NT2/D1 (cell line): ENCODE results near the gene KCNQ5.

Source experiments
- YY1 ChIP-seq: IDR thresholded peaks from 2 replicates; pipeline ENCODE4 v1.6.1; 2011; ENCODE audit not compliant: insufficient read length, insufficient read depth
- ZNF274 ChIP-seq: IDR thresholded peaks from 2 replicates; pipeline ENCODE4 v1.6.1; 2011; ENCODE audit warnings: mild to moderate bottlenecking, low read depth, low read length

DNA sequence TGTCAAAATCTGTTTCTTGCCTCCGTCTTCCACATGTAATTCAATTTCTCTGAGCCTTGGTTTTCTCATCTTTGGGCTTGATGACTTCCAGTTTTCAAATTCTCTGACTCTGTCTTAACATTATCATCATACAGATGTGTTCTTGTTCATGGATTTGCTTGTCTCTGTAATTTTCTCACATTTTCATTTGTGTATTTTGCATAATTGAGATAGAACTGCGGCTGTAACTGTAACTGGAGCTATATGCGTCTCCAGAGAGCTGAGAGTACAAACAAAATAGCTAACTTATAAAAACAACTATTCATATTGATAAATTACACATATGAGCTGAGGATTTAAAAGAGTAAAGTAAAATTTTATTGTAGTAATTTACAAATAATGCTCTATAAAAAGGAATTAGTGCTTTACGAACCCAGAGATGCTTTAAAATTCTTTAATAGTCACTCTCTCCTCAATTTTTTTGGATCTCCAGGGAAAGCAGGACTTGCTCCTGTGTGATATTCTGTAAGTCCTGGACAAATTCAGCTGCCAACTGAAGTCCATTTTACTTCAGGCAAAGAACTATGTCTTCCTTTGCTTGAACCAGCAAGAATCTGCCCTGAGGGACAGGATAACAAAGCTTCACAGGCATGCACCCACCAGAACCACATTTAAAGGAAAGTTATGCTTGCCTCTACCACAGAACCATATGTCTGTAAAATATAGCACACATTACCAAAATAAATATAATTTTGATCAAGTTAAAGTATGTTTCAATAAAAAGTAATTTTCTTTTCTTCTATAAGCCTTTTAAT lies 315.1 kb downstream of the KCNQ5 start:
- TF ChIP-seq YY1 (no peak), ZNF274 (no peak)
